Mammary epithelial cell (primary cell): ENCODE data around the gene CNTN5.

Experiments used
- CTCF ChIP-seq, 2 donors: IDR thresholded peaks in 1 of 2; conservative IDR thresholded peaks in 1 of 2; 2 replicates each; pipeline ENCODE4 v1.5.1; 2011 to 2012; ENCODE audit warnings: inconsistent platforms in 2 of 2, low read length in 2 of 2, mild to moderate bottlenecking in 2 of 2, control low read depth in 1 of 2, low read depth in 1 of 2; ENCODE audit not compliant: insufficient read depth in 1 of 2; ENCODE audit errors: extremely low read depth in 1 of 2
- EZH2 ChIP-seq: IDR thresholded peaks from 2 replicates; pipeline ENCODE4 v1.6.1; 2012; ENCODE audit warnings: low read length, inconsistent platforms, borderline replicate concordance

GRCh38 chr11:99960536-99960935, 939.8 kb downstream of the CNTN5 start:
- TF ChIP-seq EZH2 (no peak), CTCF (conservative IDR thresholded peaks at IDR 0.05 in 1 of 2, IDR thresholded peaks at IDR 0.05 in 1 of 2; ENCODE audit: extremely low read depth in 1 of 2, insufficient read depth in 1 of 2, low read depth in 1 of 2, low read length in 2 of 2) (no peak)
